ENCODE results near the gene LRRC3B. TPM values are rescaled to one million over a fixed set of nuclear protein-coding genes. Genes with fewer than 3 reads are reported as not detected.
"Not testable (repeated sequence)": the region's sequence is repeated elsewhere in the genome, so short reads cannot be mapped to it uniquely, and the experiment has no call there.

The LRRC3B gene
- total RNA-seq, 1 donor from 2014 or later: 8.2 TPM

GRCh38 chr3:26591926-26592325, 30.6 kb upstream of the LRRC3B start:
- no peaks in the 10 kb centered on the region for H3K27me3 Mint-ChIP-seq (ENCODE audit: insufficient read depth, low read depth)
- Histone ChIP-seq H3K9me3 (ENCODE audit: low read depth) (no peaks in the 10 kb centered on the region), H3K27me3 (no peaks in the 10 kb centered on the region), H3K9ac (no peak overlapping the region), H2AFZ (replicated peaks) (no peak overlapping the region), H3K36me3 (no peaks in the 10 kb centered on the region), H3K4me1 (no peaks in the 10 kb centered on the region), H3K4me3 (no peak overlapping the region), H3K79me2 (ENCODE audit: low read depth) (no peaks in the 10 kb centered on the region), H3K4me2 (no peak overlapping the region), H4K20me1 (ENCODE audit: low read depth) (no peaks in the 10 kb centered on the region), H3F3A (ENCODE audit: low read depth) (no peaks in the 10 kb centered on the region), H3K27ac (no peak overlapping the region)
- no peak for DNase-seq (ENCODE audit: low spot score)
- no peaks in the 10 kb centered on the region for H3K36me3 Mint-ChIP-seq
- TF ChIP-seq EZH2phosphoT487 (IDR thresholded peaks at IDR 0.05) (no peak), EZH2 (IDR thresholded peaks at IDR 0.05) (no peak), CTCF (IDR thresholded peaks at IDR 0.05) (no peak)
- H3K4me1 Mint-ChIP-seq: no peaks in the 10 kb centered on the region
- no peak overlapping the region for H3K27ac Mint-ChIP-seq
- H3K9me3 Mint-ChIP-seq: no peaks in the 10 kb centered on the region
- no peak overlapping the region for H3K4me3 Mint-ChIP-seq

- Histone ChIP-seq H3K4me1 (no peaks in the 10 kb centered on the region), H3K4me2 (no peak overlapping the region), H3K27ac (no peak overlapping the region), H2AFZ (replicated peaks) (no peak overlapping the region), H3K9me3 (ENCODE audit: low read depth) (no peaks in the 10 kb centered on the region), H3K9ac (no peak overlapping the region), H3F3A (ENCODE audit: low read depth) (no peaks in the 10 kb centered on the region), H3K4me3 (no peak overlapping the region), H3K27me3 (no peaks in the 10 kb centered on the region), H3K79me2 (ENCODE audit: low read depth) (no peaks in the 10 kb centered on the region), H3K36me3 (no peaks in the 10 kb centered on the region), H4K20me1 (ENCODE audit: low read depth) (no peaks in the 10 kb centered on the region)
- no peaks in the 10 kb centered on the region for H3K4me1 Mint-ChIP-seq
- no peak for DNase-seq (ENCODE audit: low spot score)
- TF ChIP-seq EZH2 (IDR thresholded peaks at IDR 0.05): no peak
- no peak for TF ChIP-seq CTCF (IDR thresholded peaks at IDR 0.05)
- no peak for TF ChIP-seq EZH2phosphoT487 (IDR thresholded peaks at IDR 0.05)
- H3K27ac Mint-ChIP-seq: no peak overlapping the region
- no peaks in the 10 kb centered on the region for H3K36me3 Mint-ChIP-seq
- H3K9me3 Mint-ChIP-seq: no peaks in the 10 kb centered on the region
- no peaks in the 10 kb centered on the region for H3K27me3 Mint-ChIP-seq (ENCODE audit: insufficient read depth, low read depth)
- no peak overlapping the region for H3K4me3 Mint-ChIP-seq
These were observed 30.1 kb upstream of the LRRC3B start for GRCh38 chr3:26592451-26592850.

GRCh38 chr3:26596335-26596734, 26.2 kb upstream of the LRRC3B start:
- Mint-ChIP-seq H3K4me1 (no peaks in the 10 kb centered on the region), H3K36me3 (no peaks in the 10 kb centered on the region), H3K27me3 (ENCODE audit: insufficient read depth, low read depth) (no peaks in the 10 kb centered on the region), H3K27ac (no peak overlapping the region), H3K4me3 (no peak overlapping the region), H3K9me3 (no peaks in the 10 kb centered on the region)
- H3K4me3 ChIP-seq: no peak overlapping the region
- no peaks in the 10 kb centered on the region for H3K36me3 ChIP-seq
- H3K79me2 ChIP-seq (ENCODE audit: low read depth): no peaks in the 10 kb centered on the region
- no peak overlapping the region for H3K9ac ChIP-seq
- no peaks in the 10 kb centered on the region for H3K9me3 ChIP-seq (ENCODE audit: low read depth)
- no peak overlapping the region for H3K4me2 ChIP-seq
- H2AFZ ChIP-seq (replicated peaks): no peak overlapping the region
- H3K27ac ChIP-seq: no peak overlapping the region
- H3K27me3 ChIP-seq: no peaks in the 10 kb centered on the region
- no peaks in the 10 kb centered on the region for H4K20me1 ChIP-seq (ENCODE audit: low read depth)
- DNase-seq (ENCODE audit: low spot score): no peak
- H3K4me1 ChIP-seq: no peaks in the 10 kb centered on the region
- H3F3A ChIP-seq (ENCODE audit: low read depth): no peaks in the 10 kb centered on the region
- TF ChIP-seq CTCF (IDR thresholded peaks at IDR 0.05): no peak
- no peak for TF ChIP-seq EZH2 (IDR thresholded peaks at IDR 0.05)
- TF ChIP-seq EZH2phosphoT487 (IDR thresholded peaks at IDR 0.05): no peak

GRCh38 chr3:26603311-26603710, 19.3 kb upstream of the LRRC3B start:
- H3K9ac ChIP-seq; H3K79me2 ChIP-seq (ENCODE audit: low read depth); H2AFZ ChIP-seq (replicated peaks); H3K36me3 ChIP-seq; H3K27ac ChIP-seq; H3K36me3 Mint-ChIP-seq; H3K4me3 ChIP-seq; H3K4me2 ChIP-seq; H3K4me1 Mint-ChIP-seq; H3K27me3 ChIP-seq; H4K20me1 ChIP-seq (ENCODE audit: low read depth); DNase-seq (ENCODE audit: low spot score); H3K9me3 ChIP-seq (ENCODE audit: low read depth); H3K27ac Mint-ChIP-seq; H3K4me3 Mint-ChIP-seq; H3K27me3 Mint-ChIP-seq (ENCODE audit: insufficient read depth, low read depth); H3K4me1 ChIP-seq; H3F3A ChIP-seq (ENCODE audit: low read depth): not testable (repeated sequence)
- peaks cover 19% of the 10 kb centered on the region for H3K9me3 Mint-ChIP-seq

GRCh38 chr3:26603771-26604170, 18.8 kb upstream of the LRRC3B start:
- H3K27ac ChIP-seq; H3K9me3 ChIP-seq (ENCODE audit: low read depth); H3K27me3 Mint-ChIP-seq (ENCODE audit: insufficient read depth, low read depth); H3K36me3 ChIP-seq; H3K9ac ChIP-seq; H4K20me1 ChIP-seq (ENCODE audit: low read depth); H3K36me3 Mint-ChIP-seq; H3K4me1 Mint-ChIP-seq; H3K79me2 ChIP-seq (ENCODE audit: low read depth); H3F3A ChIP-seq (ENCODE audit: low read depth); H3K4me3 ChIP-seq; H3K4me2 ChIP-seq; DNase-seq (ENCODE audit: low spot score); H3K27me3 ChIP-seq; H3K4me1 ChIP-seq; H3K4me3 Mint-ChIP-seq; H2AFZ ChIP-seq (replicated peaks); H3K27ac Mint-ChIP-seq: not testable (repeated sequence)
- H3K9me3 Mint-ChIP-seq: peaks cover 19% of the 10 kb centered on the region
